H1 (cell line): Measurements from ENCODE around the gene SCG2. TPM values are rescaled to one million over a fixed set of nuclear protein-coding genes. Genes with fewer than 3 reads are reported as not detected.

Source experiments
- CTCF ChIA-PET: fragments of 300-600 bp; sonication (Branson Sonifier 250); formaldehyde crosslinking; loops from one replicate; lab custom pipeline; 2021; ENCODE audit not compliant: partially characterized antibody; lab: Charles Lee
- POLR2A ChIA-PET: fragments of 300-600 bp; sonication (Branson Sonifier 250); formaldehyde crosslinking; loops from one replicate; lab custom pipeline; 2021; ENCODE audit warnings: inconsistent platforms; ENCODE audit not compliant: partially characterized antibody; lab: Charles Lee
- DNase-seq, 2 experiments: peaks; one replicate each; pipeline versions ENCODE4 v3.0.0 to v3.0.0-alpha.2; 2010 to 2022; ENCODE audit warnings: low spot score in 2 of 2, low read depth in 1 of 2, mixed read lengths in 1 of 2
- FAIRE-seq: peaks from 2 replicates; lab custom pipeline; 2011; peaks lifted over from hg19 to GRCh38; lab: Jason Lieb, UNC
- H2AFZ ChIP-seq: 2 replicates; pipeline ENCODE4 v1.8.1; 2012; ENCODE audit warnings: low read length, inconsistent platforms
- H2AK5ac ChIP-seq: 2 replicates; pipeline ENCODE4 v1.6.1; 2013; ENCODE audit warnings: low read depth, low read length
- H2BK120ac ChIP-seq: replicated peaks from 2 replicates; pipeline ENCODE3; 2013; ENCODE audit warnings: low read depth, low read length, inconsistent platforms
- H2BK12ac ChIP-seq: 2 replicates; pipeline ENCODE4 v1.6.1; 2013; ENCODE audit warnings: low read depth, low read length
- H2BK15ac ChIP-seq: 2 replicates; pipeline ENCODE4 v1.6.1; 2013; ENCODE audit warnings: low read length
- H2BK20ac ChIP-seq: 2 replicates; pipeline ENCODE4 v1.6.1; 2013; ENCODE audit warnings: low read length
- H2BK5ac ChIP-seq: 2 replicates; pipeline ENCODE4 v1.6.1; 2013; ENCODE audit warnings: low read depth, low read length
- H3K14ac ChIP-seq: 2 replicates; pipeline ENCODE4 v1.6.1; 2013; ENCODE audit warnings: inconsistent platforms; ENCODE audit not compliant: insufficient read length
- H3K18ac ChIP-seq: 2 replicates; pipeline ENCODE4 v1.6.1; 2013; ENCODE audit warnings: low read length; ENCODE audit errors: extremely low read depth
- H3K23ac ChIP-seq: 2 replicates; pipeline ENCODE4 v1.6.1; 2013; ENCODE audit warnings: inconsistent platforms; ENCODE audit not compliant: insufficient read length
- H3K23me2 ChIP-seq: 2 replicates; pipeline ENCODE4 v1.6.1; 2013; ENCODE audit warnings: low read depth, low read length
- H3K27ac ChIP-seq: 2 replicates; pipeline ENCODE4 v1.6.1; 2011; ENCODE audit warnings: low read depth, low read length, inconsistent platforms
- H3K27me3 ChIP-seq, 4 experiments: replicated peaks in 1 of 4; 1 replicate in 1 of 4; 2 replicates in 3 of 4; pipeline versions ENCODE4 v1.6.1 to v1.8.1; 2011 to 2013; ENCODE audit warnings: low read length in 3 of 4, mild to moderate bottlenecking in 3 of 4, inconsistent platforms in 2 of 4, mixed read lengths in 2 of 4, moderate library complexity in 1 of 4; ENCODE audit not compliant: control insufficient read depth in 3 of 4, insufficient read depth in 3 of 4; ENCODE audit errors: extremely low read depth in 1 of 4
- H3K36me3 ChIP-seq, 4 experiments: 2 replicates each; pipeline versions ENCODE4 v1.6.1 to v1.8.1; 2011 to 2013; ENCODE audit warnings: mild to moderate bottlenecking in 4 of 4, low read length in 3 of 4, moderate library complexity in 2 of 4, control low read depth in 1 of 4, inconsistent platforms in 1 of 4; ENCODE audit not compliant: insufficient read depth in 4 of 4, control insufficient read depth in 2 of 4
- H3K4ac ChIP-seq: replicated peaks from 2 replicates; pipeline ENCODE3; 2013; ENCODE audit warnings: low read length, low read depth, mixed read lengths, inconsistent platforms; ENCODE audit not compliant: insufficient read length
- H3K4me1 ChIP-seq, 4 experiments: replicated peaks in 1 of 4; 1 replicate in 1 of 4; 2 replicates in 3 of 4; pipeline versions ENCODE4 v1.6.1 to v1.8.1; 2011 to 2013; ENCODE audit warnings: low read length in 3 of 4, inconsistent platforms in 2 of 4, mixed read lengths in 1 of 4; ENCODE audit not compliant: insufficient read depth in 4 of 4, control insufficient read depth in 3 of 4
- H3K4me2 ChIP-seq, 2 experiments: 2 replicates each; pipeline versions ENCODE4 v1.6.1 to v1.8.1; 2011 to 2013; ENCODE audit warnings: low read depth in 2 of 2, low read length in 2 of 2, control low read depth in 1 of 2, inconsistent platforms in 1 of 2, mild to moderate bottlenecking in 1 of 2; ENCODE audit not compliant: insufficient read depth in 1 of 2
- H3K4me3 ChIP-seq, 4 experiments: fragments of 200-600, 300-600 bp in 1 of 4; sonication (generic), shearing (Covaris generic), sonication (Bioruptor Twin) in 1 of 4; 2 replicates each; pipeline versions ENCODE4 v1.5.1 to v1.8.1; 2011 to 2016; ENCODE audit warnings: low read length in 4 of 4, low read depth in 3 of 4, control low read depth in 2 of 4, inconsistent platforms in 2 of 4, mild to moderate bottlenecking in 2 of 4, mixed read lengths in 1 of 4, moderate library complexity in 1 of 4; ENCODE audit not compliant: insufficient read depth in 2 of 4; ENCODE audit errors: extremely low read depth in 1 of 4
- H3K56ac ChIP-seq: replicated peaks from 2 replicates; pipeline ENCODE3; 2013; ENCODE audit warnings: low read depth, mild to moderate bottlenecking, mixed read lengths, low read length, inconsistent platforms; ENCODE audit not compliant: insufficient read length
- H3K79me1 ChIP-seq: 2 replicates; pipeline ENCODE4 v1.6.1; 2013; ENCODE audit warnings: low read depth, low read length, control low read depth
- H3K79me2 ChIP-seq, 2 experiments: 2 replicates each; pipeline versions ENCODE4 v1.6.1 to v1.8.1; 2012 to 2013; ENCODE audit warnings: low read length in 2 of 2, mild to moderate bottlenecking in 2 of 2, inconsistent platforms in 1 of 2; ENCODE audit not compliant: insufficient read depth in 2 of 2, control insufficient read depth in 1 of 2
- H3K9ac ChIP-seq, 4 experiments: replicated peaks in 1 of 4; 1 replicate in 1 of 4; 2 replicates in 3 of 4; pipeline versions ENCODE4 v1.6.1 to v1.8.1; 2011 to 2013; ENCODE audit warnings: low read depth in 3 of 4, low read length in 3 of 4, control low read depth in 2 of 4, mild to moderate bottlenecking in 2 of 4, moderate library complexity in 2 of 4, inconsistent platforms in 1 of 4; ENCODE audit errors: extremely low read depth in 1 of 4
- H3K9me3 ChIP-seq, 2 experiments: 2 replicates each; pipeline versions ENCODE4 v1.6.1 to v1.8.1; 2012 to 2013; ENCODE audit warnings: mild to moderate bottlenecking in 2 of 2, moderate library complexity in 2 of 2, control low read depth in 1 of 2, inconsistent platforms in 1 of 2, low read depth in 1 of 2, low read length in 1 of 2, mixed read lengths in 1 of 2; ENCODE audit not compliant: insufficient read depth in 2 of 2
- H4K20me1 ChIP-seq, 2 experiments: replicated peaks in 1 of 2; 2 replicates each; pipeline versions ENCODE3 to v1.8.1; 2011 to 2013; ENCODE audit warnings: inconsistent platforms in 2 of 2, low read length in 2 of 2, mild to moderate bottlenecking in 1 of 2; ENCODE audit not compliant: insufficient read depth in 2 of 2, control insufficient read depth in 1 of 2
- H4K5ac ChIP-seq: 2 replicates; pipeline ENCODE4 v1.6.1; 2013; ENCODE audit warnings: low read length, low read depth, mixed read lengths, inconsistent platforms; ENCODE audit not compliant: insufficient read length
- H4K8ac ChIP-seq: 2 replicates; pipeline ENCODE4 v1.8.0; 2013; ENCODE audit warnings: mild to moderate bottlenecking, moderate library complexity, low read length, inconsistent platforms; ENCODE audit not compliant: insufficient read depth; ENCODE audit errors: extremely low read depth
- H4K91ac ChIP-seq: replicated peaks from 2 replicates; pipeline ENCODE3; 2013; ENCODE audit warnings: low read length, mixed read lengths, inconsistent platforms; ENCODE audit not compliant: insufficient read length
- BCL11A ChIP-seq, 2 experiments: IDR thresholded peaks; one replicate each; pipeline ENCODE4 v1.6.1; 2011; ENCODE audit warnings: low read depth in 2 of 2, low read length in 2 of 2, mild to moderate bottlenecking in 2 of 2
- E2F6 ChIP-seq: IDR thresholded peaks from 2 replicates; pipeline ENCODE4 v1.6.1; 2012; ENCODE audit warnings: inconsistent platforms
- EZH2 ChIP-seq: fragments of 200-600 bp; sonication (generic); IDR thresholded peaks from 2 replicates; pipeline ENCODE4 v1.7.1; 2012; ENCODE audit warnings: low read depth, mild to moderate bottlenecking, moderate library complexity, low read length, inconsistent platforms; ENCODE audit not compliant: severe bottlenecking
- HDAC6 ChIP-seq: IDR thresholded peaks from one replicate; pipeline ENCODE4 v1.7.1; 2012; ENCODE audit warnings: low read depth, mild to moderate bottlenecking, inconsistent platforms, low read length, moderate library complexity
- NRF1 ChIP-seq: IDR thresholded peaks from 2 replicates; pipeline ENCODE4 v1.6.1; 2011; ENCODE audit warnings: mild to moderate bottlenecking, low read depth, low read length, improper control_type of control experiment
- RBBP5 ChIP-seq: IDR thresholded peaks from 2 replicates; pipeline ENCODE4 v1.7.1; 2012; ENCODE audit warnings: low read depth, mild to moderate bottlenecking, inconsistent platforms, low read length, moderate library complexity, borderline replicate concordance
- RNF2 ChIP-seq: fragments of 200-900, 300-1000 bp; sonication (generic); IDR thresholded peaks from 2 replicates; pipeline ENCODE4 v1.7.1; 2016; ENCODE audit warnings: borderline replicate concordance, low read depth, mild to moderate bottlenecking, antibody characterized with exemption, low read length; ENCODE audit not compliant: poor library complexity, severe bottlenecking; ENCODE audit errors: missing control alignments
- SAP30 ChIP-seq: fragments of 300-600 bp; sonication (generic); IDR thresholded peaks from 2 replicates; pipeline ENCODE4 v1.7.1; 2012; ENCODE audit warnings: low read length, moderate library complexity, mild to moderate bottlenecking, inconsistent platforms; ENCODE audit not compliant: insufficient read depth, insufficient replicate concordance
- SIRT6 ChIP-seq: IDR thresholded peaks from one replicate; pipeline ENCODE4 v1.7.1; 2012; ENCODE audit warnings: low read length, inconsistent platforms
- SIX5 ChIP-seq: IDR thresholded peaks from 2 replicates; pipeline ENCODE4 v1.6.1; 2011; ENCODE audit warnings: mild to moderate bottlenecking, low read depth, low read length
- WGBS, 2 experiments: shearing (Covaris generic) in 1 of 2; methylation state at CpG; one replicate each; pipeline versions ENCODE4 v1.1.6 to v1.1.7; 2013 to 2015; ENCODE audit warnings: low lambda C conversion rate in 2 of 2, mixed read lengths in 2 of 2, inconsistent platforms in 1 of 2, low coverage in 1 of 2, missing lambda C conversion rate in 1 of 2; ENCODE audit not compliant: insufficient replicate concordance in 2 of 2, insufficient coverage in 1 of 2, insufficient read length in 1 of 2; ENCODE audit errors: extremely low coverage in 1 of 2, missing lambda C conversion rate in 1 of 2; 5-methylcytosine and 5-hydroxymethylcytosine counted together
- polyA plus RNA-seq, 7 experiments: library from polyadenylated mRNA; depleted of rRNA in 3 of 7; stranded (reverse) in 5 of 7; unstranded in 2 of 7; fragments of >200 nt in 5 of 7; fragments of 200-250 nt in 2 of 7; gene quantifications; 1 replicate in 5 of 7; 2 replicates in 1 of 7; 4 replicates in 1 of 7; pipeline versions ENCODE4 v1.2.1 to v1.2.3, GENCODE V29; 2011 to 2013; ENCODE audit warnings: missing spikeins in 2 of 7, mixed read lengths in 2 of 7
- total RNA-seq: library from RNA; stranded (reverse); fragmentation: NEBNext Ultra II Directional; extraction: Animal tissue kit (Norgen Biotek cat#: 25700); gene quantifications from 2 replicates; pipeline ENCODE4 v1.2.1, GENCODE V29; 2021
- TF ChIP-seq, protein P1 (sequence below): IDR thresholded peaks from 2 replicates; pipeline ENCODE4 v1.6.1; 2012; ENCODE audit warnings: inconsistent platforms
- TF ChIP-seq, protein P2 (sequence below): IDR thresholded peaks from 2 replicates; pipeline ENCODE4 v1.6.1; 2011; ENCODE audit warnings: low read length, improper control_type of control experiment

SCG2 gene
- total and polyA plus RNA-seq, 2 of the 8 experiments (the other 6 are each of a cell fraction or from before 2014, with no cell fraction given) = 0.54 to 1.0 TPM

GRCh38 chr2:223632826-223633225 is 30.7 kb upstream of the SCG2 start:
- Histone ChIP-seq H3K36me3 (no peaks in the 10 kb centered on the region), H3K23ac (no peak overlapping the region), H3K23me2 (no peaks in the 10 kb centered on the region), H3K9ac (no peak overlapping the region), H3K27me3 (peaks cover 0 to 3% (median 0%) of the 10 kb centered on the region in 4 experiments; a peak in 2 of 7 replicates), H3K27ac (no peak overlapping the region), H3K4me3 (no peak overlapping the region), H3K4me1 (no peaks in the 10 kb centered on the region), H2AK5ac (no peak overlapping the region), H3K4me2 (no peak overlapping the region), H2BK5ac (no peak overlapping the region), H3K14ac (no peak overlapping the region), H4K8ac (no peak overlapping the region), H3K56ac (no peak overlapping the region), H2BK120ac (no peak overlapping the region), H2BK20ac (no peak overlapping the region), H3K4ac (no peak overlapping the region), H2BK12ac (no peak overlapping the region), H2AFZ (no peak overlapping the region), H3K9me3 (no peaks in the 10 kb centered on the region), H3K79me2 (no peaks in the 10 kb centered on the region), H4K91ac (no peak overlapping the region), H2BK15ac (no peak overlapping the region), H4K20me1 (no peaks in the 10 kb centered on the region), H4K5ac (no peak overlapping the region), H3K18ac (no peak overlapping the region), H3K79me1 (no peaks in the 10 kb centered on the region)
- POLR2A ChIA-PET = no interaction called here
- WGBS, 2 experiments = 97% methylated on average over 2 of the region's 2 CpGs; no CpG with 5 or more reads in 1 of the 2 experiments
- CTCF ChIA-PET = interaction anchor here (0.8 to 1.4 kb wide), 2 partner anchors 14 to 65 kb away, joined by 3 to 5 read pairs; no protein-coding TSS in a partner anchor
- no peak for DNase-seq
- FAIRE-seq = no peak
- TF ChIP-seq RBBP5 = no peak
- TF ChIP-seq, protein P1, sequence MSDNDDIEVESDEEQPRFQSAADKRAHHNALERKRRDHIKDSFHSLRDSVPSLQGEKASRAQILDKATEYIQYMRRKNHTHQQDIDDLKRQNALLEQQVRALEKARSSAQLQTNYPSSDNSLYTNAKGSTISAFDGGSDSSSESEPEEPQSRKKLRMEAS = no peak
- no peak for TF ChIP-seq HDAC6
- TF ChIP-seq NRF1 = no peak
- no peak for TF ChIP-seq EZH2
- no peak for TF ChIP-seq BCL11A (IDR thresholded peaks at IDR 0.05; ENCODE audit: low read depth in 2 of 2, low read length in 2 of 2)
- TF ChIP-seq SIX5 = no peak
- TF ChIP-seq RNF2 = no peak
- TF ChIP-seq SAP30 = no peak
- TF ChIP-seq, protein P2, sequence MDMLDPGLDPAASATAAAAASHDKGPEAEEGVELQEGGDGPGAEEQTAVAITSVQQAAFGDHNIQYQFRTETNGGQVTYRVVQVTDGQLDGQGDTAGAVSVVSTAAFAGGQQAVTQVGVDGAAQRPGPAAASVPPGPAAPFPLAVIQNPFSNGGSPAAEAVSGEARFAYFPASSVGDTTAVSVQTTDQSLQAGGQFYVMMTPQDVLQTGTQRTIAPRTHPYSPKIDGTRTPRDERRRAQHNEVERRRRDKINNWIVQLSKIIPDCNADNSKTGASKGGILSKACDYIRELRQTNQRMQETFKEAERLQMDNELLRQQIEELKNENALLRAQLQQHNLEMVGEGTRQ = no peak
- no peak for TF ChIP-seq SIRT6
- no peak for TF ChIP-seq E2F6
